NCI-H1105 treated with DMSO at 0.1 percent for 48 hours (cell line): Measurements from ENCODE around the gene SRGN.
"Not testable (repeated sequence)": the region's sequence is repeated elsewhere in the genome, so short reads cannot be mapped to it uniquely, and the experiment has no call there.

ENCODE experiments used
- DNase-seq: peaks from one replicate; lab custom pipeline; 2025; lab: John Stamatoyannopoulos, UW

The SRGN gene, protein sequence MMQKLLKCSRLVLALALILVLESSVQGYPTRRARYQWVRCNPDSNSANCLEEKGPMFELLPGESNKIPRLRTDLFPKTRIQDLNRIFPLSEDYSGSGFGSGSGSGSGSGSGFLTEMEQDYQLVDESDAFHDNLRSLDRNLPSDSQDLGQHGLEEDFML

GRCh38 chr10:69087590-69088470 is at the start of gene SRGN:
TSS of gene SRGN (plus strand) at chr10:69088103. CDS start at chr10:69088158, 55 bp downstream.
- DNase-seq: no peak

- not testable (repeated sequence) for DNase-seq
These were observed 47.0 kb upstream of the SRGN start for GRCh38 chr10:69040904-69041303.

DNA sequence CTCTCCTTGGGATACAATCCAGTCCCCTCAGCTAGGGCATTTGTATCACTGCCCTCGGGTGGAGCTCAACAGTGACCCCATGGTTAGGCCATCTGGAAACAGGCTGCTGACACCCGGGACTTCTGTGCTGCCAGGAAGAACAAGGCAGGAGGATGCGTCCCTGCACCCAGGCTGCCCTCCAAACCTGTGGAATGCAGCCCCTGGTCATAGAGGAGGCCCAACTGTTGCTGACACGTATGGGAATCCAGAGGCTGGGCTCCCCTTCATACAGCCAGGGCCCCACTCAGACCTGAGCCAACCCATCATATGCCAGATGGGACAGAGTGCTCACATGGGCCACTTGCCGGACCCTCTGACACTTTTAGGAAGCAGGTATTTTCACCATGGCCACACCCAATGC is 45.5 kb upstream of the SRGN start:
- DNase-seq: no peak

GRCh38 chr10:69042838-69043237 is 45.1 kb upstream of the SRGN start:
- no peak for DNase-seq

DNA sequence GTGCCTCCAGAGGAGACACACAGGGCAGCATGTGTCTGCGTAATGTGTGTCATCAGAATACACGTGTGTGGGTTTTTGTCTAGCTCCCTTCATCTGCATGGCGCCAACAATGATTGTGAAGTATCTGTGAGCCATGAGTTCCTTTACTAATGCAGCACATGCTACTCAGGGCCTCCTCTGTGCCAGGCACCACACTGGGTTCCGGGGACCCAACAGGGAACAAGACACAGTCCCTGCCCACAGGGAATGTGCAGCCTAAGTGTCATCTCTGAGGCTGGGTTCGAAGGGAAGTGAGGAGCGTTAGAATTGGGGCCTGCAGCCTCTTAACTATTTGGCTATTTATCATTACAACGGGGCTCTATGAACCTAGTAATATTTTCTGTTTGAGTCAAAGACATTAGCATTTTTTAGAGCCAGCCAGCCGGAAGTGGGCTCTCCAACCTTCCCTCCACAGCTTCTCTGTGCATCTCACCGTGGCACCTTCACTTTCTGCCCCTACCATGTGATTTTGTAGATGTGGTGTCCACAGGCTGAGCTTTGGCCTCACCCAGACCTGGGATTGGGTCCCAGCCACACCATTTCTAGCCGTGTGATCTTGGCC is 43.9 kb upstream of the SRGN start:
- no peak for DNase-seq

DNA sequence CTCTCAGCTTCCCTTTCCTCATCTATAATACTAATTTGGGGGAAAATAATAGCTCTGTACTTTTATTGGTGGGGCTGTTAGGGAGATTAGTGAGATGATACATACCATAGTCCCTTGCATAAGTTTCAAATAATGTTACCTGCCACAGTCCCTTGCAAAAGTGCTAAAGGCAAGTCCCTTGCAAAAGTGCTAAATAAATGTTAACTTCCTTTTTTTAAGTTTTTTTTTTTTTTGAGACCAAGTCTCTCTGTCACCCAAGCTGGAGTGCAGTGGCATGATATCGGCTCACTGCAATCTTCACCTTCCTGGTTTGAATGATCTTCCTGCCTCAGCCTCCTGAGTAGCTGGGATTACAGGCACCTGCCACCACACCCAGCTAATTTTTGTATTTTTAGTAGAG is 43.4 kb upstream of the SRGN start:
- no peak for DNase-seq

- no peak for DNase-seq
These were observed 42.2 kb upstream of the SRGN start for GRCh38 chr10:69045441-69046300.

DNA sequence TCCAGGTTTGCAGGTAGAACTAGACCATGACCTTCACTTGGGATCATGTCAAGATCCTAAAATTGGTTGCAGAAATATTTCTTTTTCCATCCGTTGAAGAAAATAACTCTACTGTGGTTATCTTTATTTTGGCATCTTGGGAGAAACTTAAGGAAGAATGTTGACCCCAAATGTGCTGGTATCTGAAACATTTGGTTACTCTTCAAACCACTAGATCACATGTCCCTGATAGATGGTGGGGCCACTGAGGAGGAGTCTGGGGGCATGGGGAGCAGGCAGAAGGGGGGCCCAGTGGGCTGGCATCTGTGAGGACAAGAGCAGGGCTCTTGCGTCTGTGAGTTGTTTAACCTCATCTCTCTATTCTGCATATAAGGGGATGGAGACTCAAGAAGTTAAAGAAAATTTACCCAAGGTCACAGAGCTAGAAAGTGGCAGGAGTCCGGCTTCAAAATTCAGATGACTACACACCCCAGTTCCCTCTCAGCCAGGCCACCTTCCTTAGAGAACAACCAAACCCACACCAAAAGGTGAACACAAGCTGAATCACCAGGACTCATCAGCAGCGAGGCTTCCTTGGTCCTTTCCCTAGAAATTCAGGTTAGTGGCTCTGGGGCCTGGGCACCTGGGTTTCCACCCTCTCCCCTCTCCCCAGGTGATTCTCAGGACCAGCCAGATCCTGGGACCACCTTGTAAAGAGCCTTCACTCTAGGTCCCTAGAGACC is 40.6 kb upstream of the SRGN start:
- DNase-seq: no peak

DNA sequence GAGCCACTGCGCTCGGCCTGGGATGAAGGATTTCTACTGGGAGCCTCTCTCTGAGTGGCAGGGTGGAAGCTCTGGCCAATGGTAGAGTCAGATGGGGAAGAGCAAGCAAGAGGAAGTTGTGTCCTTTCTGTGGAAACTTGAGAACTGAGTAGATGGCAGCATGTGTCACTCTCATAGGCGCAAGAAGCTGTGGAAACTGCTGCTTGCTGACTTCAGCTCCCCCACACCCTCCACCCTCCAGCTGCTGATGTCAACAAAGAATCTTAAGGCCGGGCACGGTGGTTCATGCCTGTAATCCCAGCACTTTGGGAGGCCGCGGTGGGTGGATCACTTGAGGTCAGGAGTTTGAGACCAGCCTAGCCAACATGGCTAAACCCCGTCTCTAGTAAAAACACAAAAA is 39.8 kb upstream of the SRGN start:
- no peak for DNase-seq

DNA sequence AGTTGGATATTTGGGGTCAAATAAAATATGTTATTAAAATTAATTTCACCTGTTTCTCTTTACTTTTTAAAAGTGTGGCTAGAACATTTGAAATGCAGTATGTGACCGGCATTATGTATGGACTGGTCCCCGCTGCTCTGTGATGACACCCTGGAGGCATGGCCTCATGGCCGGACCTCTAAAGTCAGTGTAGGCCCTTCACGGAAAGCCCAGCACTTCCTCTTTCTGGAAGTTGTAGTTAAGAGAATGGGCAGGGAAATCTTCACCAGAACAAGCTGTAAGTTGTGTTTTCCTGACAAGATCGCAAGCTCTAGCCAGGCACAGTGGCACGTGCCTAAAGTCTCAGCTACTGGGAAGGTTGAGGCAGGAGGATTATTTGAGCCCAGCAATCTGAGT is 38.3 kb upstream of the SRGN start:
- DNase-seq: no peak

- no peak for DNase-seq
These were observed 36.6 kb upstream of the SRGN start for GRCh38 chr10:69051303-69051702.

GRCh38 chr10:69051710-69052487 is 36.0 kb upstream of the SRGN start:
- DNase-seq: no peak

DNA sequence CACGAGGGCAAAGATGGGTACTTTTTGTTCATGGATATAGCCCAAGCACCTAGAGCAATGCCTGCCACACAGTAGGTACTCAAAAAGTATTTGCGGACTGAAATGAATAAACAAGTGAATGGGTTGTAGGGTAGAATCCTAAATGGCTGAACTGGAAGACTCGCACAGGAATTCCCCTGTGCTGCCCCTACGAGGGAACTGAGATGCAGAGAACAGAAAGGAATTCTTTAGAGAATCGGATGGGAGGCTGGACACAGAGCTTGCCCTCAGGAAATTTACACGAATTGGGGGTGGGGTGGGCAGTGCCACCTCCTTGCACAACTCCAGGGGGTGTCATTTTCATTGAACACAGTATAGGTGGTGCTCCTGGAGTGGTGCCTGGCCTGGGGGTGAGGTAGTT is 35.2 kb upstream of the SRGN start:
- no peak for DNase-seq

GRCh38 chr10:69055241-69055640 is 32.7 kb upstream of the SRGN start:
- DNase-seq: no peak

GRCh38 chr10:69056129-69056528 is 31.8 kb upstream of the SRGN start:
- no peak for DNase-seq

GRCh38 chr10:69056536-69057260 is 31.2 kb upstream of the SRGN start:
- DNase-seq: no peak

DNA sequence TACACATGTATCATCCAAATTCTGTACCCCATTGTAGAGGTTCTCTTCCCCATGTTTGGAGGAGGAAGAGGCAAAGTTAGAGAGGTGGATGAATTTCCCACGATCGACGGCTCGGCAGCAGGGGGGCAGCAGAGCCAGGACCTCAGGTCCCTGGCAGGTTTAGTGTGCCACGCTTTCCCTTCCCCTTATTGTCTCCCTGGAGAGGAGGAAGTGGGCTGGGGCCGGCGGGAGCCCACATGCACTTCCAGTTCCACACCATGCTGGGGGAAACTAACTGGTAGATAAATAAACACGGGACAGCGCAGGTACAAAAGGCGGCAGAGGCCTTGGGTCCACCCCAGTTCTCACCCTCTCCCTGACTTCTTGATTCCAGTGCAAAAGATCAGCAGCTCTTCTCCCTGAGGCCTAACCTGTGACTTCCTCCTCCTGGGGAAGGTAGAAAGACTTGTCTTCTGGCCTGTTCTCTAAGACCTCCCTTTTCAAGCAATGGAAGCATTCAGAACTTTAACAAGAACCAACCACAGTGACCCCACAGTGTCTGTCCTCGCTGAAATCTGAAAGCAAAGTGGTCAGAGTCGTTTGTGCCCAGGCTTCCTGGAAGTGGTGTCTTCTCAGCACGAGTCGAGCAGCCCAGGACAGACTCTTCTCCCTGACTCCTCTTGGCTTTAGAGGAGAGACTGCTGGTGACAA is 30.5 kb upstream of the SRGN start:
- DNase-seq: no peak

DNA sequence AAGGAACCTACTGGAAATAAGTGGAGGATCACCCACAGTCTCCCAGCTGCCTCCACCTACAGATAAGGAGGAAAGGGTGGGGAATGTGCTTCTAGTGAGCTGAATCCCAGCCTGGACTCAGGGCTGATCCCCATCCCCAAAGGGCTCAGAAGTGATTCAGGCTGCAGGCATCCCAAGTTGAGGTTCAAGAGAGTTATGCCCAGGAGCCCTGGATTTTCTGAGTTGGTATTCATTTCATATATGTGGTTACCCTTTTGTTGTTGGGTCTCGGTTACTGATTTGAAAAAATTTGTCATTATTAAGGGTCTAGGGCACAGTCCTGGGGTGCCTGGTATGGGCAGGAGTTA is 30.0 kb upstream of the SRGN start:
- no peak for DNase-seq

- no peak for DNase-seq
These were observed 27.6 kb upstream of the SRGN start for GRCh38 chr10:69060127-69060798.
